LNCaP clone FGC (cell line): Measurements from ENCODE around the gene CYP4V2.
A peak's percentile ranks its signal among the peaks of the same experiment; 100 is the strongest.

Source experiments
- DNase-seq: peaks from one replicate; pipeline ENCODE4 v3.0.0-alpha.2; 2011; ENCODE audit warnings: low read depth
- H3K4me3 ChIP-seq: 2 replicates; pipeline ENCODE4 v1.5.1; 2011; ENCODE audit warnings: mild to moderate bottlenecking, low read depth, low read length, control low read depth
- CTCF ChIP-seq: IDR thresholded peaks from 2 replicates; pipeline ENCODE4 v1.5.1; 2012; ENCODE audit warnings: mild to moderate bottlenecking; ENCODE audit not compliant: control insufficient read depth, insufficient read depth; ENCODE audit errors: extremely low read depth

The CYP4V2 gene

GRCh38 chr4:186188107-186188506, 3.3 kb upstream of the CYP4V2 start:
- DNase-seq: no peak
- H3K4me3 ChIP-seq: no peak overlapping the region
- TF ChIP-seq CTCF: no peak

- TF ChIP-seq CTCF: no peak
- no peak for DNase-seq
- no peak overlapping the region for H3K4me3 ChIP-seq
Observed at GRCh38 chr4:186189656-186190055, 1.7 kb upstream of the CYP4V2 start.

GRCh38 chr4:186190581-186191199, 677 bp upstream of the CYP4V2 start:
- H3K4me3 ChIP-seq: peak overlapping the region; percentile 77
- no peak for TF ChIP-seq CTCF
- DNase-seq: no peak

GRCh38 chr4:186192066-186192612, 772 bp downstream of the CYP4V2 start:
- H3K4me3 ChIP-seq: peak overlapping the region; percentile 77
- TF ChIP-seq CTCF: no peak
- DNase-seq: no peak

GRCh38 chr4:186193851-186194250, 2.5 kb downstream of the CYP4V2 start:
- no peak for TF ChIP-seq CTCF
- DNase-seq: no peak
- H3K4me3 ChIP-seq: no peak overlapping the region

- H3K4me3 ChIP-seq: no peak overlapping the region
- no peak for DNase-seq
- TF ChIP-seq CTCF: no peak
Observed at GRCh38 chr4:186196063-186196462, 4.7 kb downstream of the CYP4V2 start.

GRCh38 chr4:186200516-186200915, 9.1 kb downstream of the CYP4V2 start:
- no peak for DNase-seq
- no peak overlapping the region for H3K4me3 ChIP-seq
- no peak for TF ChIP-seq CTCF
